Retinal pigment epithelial cell (primary cell): ENCODE measurements around the gene KIFC1.
"Not testable (repeated sequence)": the region's sequence is repeated elsewhere in the genome, so short reads cannot be mapped to it uniquely, and the experiment has no call there.

Source experiments
- DNase-seq: peaks from one replicate; pipeline ENCODE4 v3.0.0-alpha.2; 2010; ENCODE audit warnings: low read depth
- H3K4me3 ChIP-seq: 2 replicates; pipeline ENCODE4 v1.5.1; 2011; ENCODE audit warnings: mild to moderate bottlenecking, low read length, control low read depth, moderate library complexity
- TF ChIP-seq, protein P1 (sequence below): conservative IDR thresholded peaks from 2 replicates; pipeline ENCODE4 v1.5.1; 2011; ENCODE audit warnings: low read depth, low read length, control low read depth, inconsistent platforms

KIFC1 gene

DNA sequence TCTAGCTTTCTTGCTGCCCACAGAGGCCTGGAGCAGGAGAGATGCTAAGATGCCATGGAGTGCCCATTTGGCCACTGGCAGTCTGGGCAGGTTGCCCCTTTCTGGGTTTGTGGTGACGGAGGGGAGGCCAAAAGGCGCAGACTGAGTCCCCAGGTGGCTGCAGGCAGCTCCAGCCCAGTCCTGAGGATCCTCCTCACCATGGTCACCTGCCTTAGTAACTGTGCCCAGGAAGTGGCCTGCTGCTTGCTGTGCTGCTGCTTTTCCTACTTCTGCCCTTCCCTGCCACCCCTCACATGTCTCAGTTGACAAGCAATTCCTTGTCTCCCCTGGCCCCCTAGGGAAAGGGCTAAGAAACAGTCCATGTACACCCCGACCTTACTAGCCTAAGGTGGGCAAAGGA, 35.3 kb upstream of the KIFC1 start:
- no peak overlapping the region for H3K4me3 ChIP-seq
- no peak for DNase-seq
- TF ChIP-seq, protein P1, sequence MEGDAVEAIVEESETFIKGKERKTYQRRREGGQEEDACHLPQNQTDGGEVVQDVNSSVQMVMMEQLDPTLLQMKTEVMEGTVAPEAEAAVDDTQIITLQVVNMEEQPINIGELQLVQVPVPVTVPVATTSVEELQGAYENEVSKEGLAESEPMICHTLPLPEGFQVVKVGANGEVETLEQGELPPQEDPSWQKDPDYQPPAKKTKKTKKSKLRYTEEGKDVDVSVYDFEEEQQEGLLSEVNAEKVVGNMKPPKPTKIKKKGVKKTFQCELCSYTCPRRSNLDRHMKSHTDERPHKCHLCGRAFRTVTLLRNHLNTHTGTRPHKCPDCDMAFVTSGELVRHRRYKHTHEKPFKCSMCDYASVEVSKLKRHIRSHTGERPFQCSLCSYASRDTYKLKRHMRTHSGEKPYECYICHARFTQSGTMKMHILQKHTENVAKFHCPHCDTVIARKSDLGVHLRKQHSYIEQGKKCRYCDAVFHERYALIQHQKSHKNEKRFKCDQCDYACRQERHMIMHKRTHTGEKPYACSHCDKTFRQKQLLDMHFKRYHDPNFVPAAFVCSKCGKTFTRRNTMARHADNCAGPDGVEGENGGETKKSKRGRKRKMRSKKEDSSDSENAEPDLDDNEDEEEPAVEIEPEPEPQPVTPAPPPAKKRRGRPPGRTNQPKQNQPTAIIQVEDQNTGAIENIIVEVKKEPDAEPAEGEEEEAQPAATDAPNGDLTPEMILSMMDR: no peak

DNA sequence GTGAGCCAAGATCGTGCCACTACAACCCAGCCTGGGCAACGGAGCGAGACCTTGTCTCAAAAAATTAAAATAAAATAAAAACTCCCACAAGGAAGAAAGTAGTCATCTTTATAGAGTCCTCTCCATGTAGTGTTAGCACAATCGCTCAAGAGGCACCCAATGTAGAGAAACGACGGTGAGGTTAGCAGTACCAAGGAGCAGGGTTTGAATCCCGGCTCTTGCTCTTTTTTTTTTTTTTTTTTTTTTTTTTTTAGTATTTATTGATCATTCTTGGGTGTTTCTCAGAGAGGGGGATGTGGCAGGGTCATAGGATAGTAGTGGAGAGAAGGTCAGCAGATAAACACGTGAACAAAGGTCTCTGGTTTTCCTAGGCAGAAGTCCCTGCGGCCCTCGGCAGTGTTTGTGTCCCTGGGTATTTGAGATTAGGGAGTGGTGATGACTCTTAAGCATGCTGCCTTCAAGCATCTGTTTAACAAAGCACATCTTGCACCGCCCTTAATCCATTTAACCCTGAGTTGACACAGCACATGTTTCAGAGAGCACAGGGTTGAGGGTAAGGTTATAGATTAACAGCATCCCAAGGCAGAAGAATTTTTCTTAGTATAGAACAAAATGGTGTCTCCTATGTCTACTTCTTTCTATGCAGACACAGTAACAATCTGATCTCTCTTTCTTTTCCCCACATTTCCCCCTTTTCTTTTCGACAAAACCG, 34.3 kb upstream of the KIFC1 start:
- H3K4me3 ChIP-seq, DNase-seq: not testable (repeated sequence)

DNA sequence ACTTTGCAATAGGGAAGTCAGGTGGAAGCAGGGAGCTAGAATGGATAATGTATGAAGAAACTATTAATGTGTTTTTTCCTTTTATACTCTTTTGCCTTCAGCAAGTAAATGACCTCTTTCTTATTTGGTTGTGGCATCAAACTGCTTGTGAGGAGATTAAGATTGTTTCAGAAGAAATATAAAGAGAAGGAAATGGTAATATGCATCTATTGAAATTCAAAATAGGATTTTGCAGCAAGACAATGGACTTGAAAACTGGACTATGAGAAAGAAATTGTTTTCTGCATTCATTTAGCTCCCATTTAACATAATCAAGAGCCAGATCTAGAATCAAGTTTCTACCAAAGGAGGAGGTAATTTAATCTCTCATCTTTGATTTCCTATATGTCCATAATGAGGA, 32.3 kb upstream of the KIFC1 start:
- no peak for DNase-seq
- no peak overlapping the region for H3K4me3 ChIP-seq
- TF ChIP-seq, protein P1: no peak

GRCh38 chr6:33363486-33363885, 28.1 kb upstream of the KIFC1 start:
- not testable (repeated sequence) for H3K4me3 ChIP-seq, DNase-seq

GRCh38 chr6:33364475-33365205, 27.0 kb upstream of the KIFC1 start:
- peak; percentile 54 for DNase-seq
- H3K4me3 ChIP-seq: not testable (repeated sequence)

DNA sequence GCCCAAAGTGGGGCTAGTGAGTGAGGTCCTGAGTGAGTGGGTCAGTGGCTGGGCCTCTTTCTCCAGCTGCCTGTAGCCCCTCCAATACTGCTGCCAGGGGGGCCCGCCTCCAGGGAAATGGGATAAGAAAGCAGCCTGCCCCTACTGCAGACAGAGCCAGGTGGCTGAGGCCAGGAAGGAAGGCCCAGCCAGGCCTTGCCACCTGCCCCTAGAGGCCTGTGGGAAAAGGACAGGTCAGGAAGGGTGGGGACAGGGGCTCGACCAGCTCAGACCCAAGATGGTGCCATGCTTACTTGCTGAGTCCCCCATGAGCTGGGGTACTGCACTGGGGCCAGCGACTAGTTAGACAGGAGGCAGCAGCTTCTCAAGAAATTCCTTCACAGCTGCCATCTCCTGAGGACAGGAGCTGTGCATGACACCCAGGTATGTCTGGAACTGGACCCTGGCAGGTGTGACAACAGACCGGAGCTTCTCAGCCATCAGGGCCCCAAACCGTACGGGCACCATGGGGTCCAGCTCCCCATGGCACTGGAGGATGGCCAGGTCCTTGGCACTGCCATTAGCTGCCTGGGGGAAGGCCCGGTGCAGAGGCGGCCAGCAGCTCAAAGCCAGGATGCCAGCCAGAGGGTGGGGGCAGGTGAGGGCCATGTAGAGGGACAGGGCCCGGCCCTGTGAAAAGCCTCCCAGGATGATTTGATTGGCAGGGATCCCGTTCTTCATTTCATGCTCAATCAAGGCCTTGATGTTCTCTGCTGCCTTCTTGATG, 26.2 kb upstream of the KIFC1 start:
- not testable (repeated sequence) for H3K4me3 ChIP-seq, DNase-seq

DNA sequence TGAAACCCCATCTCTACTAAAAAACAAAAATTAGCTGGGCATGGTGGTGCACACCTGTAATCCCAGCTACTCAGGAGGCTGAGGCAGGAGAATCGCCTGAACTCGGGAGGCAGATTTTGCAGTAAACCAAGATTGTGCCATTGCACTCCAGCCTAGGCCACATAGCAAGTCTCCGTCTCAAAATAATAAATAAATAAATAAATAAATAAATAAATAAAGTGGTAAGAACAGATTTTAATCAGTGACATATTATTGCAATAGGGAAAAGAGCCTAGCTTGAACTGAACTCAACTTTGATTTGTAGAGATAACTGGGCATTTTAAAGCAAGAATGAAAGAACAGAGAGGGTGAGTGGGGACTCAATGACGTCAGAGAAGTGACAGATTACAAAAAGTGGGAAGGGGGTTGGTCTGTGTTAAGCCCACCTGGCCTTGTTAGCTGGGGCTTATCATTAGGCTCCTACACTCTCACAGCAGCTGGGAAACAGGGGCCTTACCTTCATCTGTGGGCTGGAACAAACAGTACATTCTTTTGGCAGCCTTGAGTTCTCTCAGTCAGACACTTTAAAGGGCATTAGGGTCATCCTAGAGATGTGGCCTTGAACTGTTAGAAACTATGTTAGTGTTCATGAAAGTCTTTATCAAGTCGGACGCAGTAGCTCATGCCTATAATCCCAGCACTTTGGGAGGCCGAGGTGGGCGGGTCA, 24.5 kb upstream of the KIFC1 start:
- H3K4me3 ChIP-seq: no peak overlapping the region
- no peak for DNase-seq
- TF ChIP-seq, protein P1: no peak

- DNase-seq, H3K4me3 ChIP-seq: not testable (repeated sequence)
Measured at GRCh38 chr6:33367715-33368025, 24.0 kb upstream of the KIFC1 start.

GRCh38 chr6:33371901-33372300, 19.7 kb upstream of the KIFC1 start:
- DNase-seq, H3K4me3 ChIP-seq: not testable (repeated sequence)

DNA sequence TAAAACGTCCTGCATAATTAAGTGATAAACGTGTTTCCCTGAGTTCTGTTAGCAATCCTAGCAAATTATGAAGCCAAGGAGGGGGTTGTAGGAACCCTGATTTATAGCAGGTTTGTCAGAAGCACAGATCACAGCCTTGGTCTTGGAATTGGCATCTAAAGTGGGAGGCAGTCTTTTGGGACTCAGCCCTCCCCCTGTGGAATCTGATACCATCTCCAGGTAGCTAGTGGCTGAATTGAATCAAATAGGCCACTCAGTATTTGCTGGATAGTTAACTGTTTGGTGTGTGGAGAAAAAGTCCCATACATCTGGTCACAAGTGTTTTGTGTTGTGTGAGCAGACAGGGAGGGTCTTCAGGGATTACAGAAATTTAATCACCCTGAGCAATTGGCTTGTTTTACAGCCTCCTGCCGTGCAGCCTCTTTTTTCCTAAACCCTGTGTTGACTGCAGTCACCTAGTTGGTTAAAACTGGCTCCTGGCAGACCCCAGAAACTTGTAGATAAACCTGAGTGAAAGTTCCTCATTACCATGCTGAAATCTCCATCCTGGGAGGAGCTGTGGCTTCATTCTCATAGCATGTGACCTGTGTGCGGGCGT, 19.0 kb upstream of the KIFC1 start:
- TF ChIP-seq, protein P1: no peak
- DNase-seq: no peak
- H3K4me3 ChIP-seq: no peak overlapping the region
